H9 (cell line): ENCODE measurements around the gene RNF13. TPM values are rescaled to one million over a fixed set of nuclear protein-coding genes. Genes with fewer than 3 reads are reported as not detected.

ENCODE experiments used
- DNase-seq: peaks from one replicate; pipeline ENCODE4 v3.0.0-alpha.2; 2017
- H2AFZ ChIP-seq: one replicate; pipeline ENCODE4 v1.6.1; 2013; ENCODE audit warnings: mild to moderate bottlenecking, low read length, control low read depth, moderate library complexity
- H2AK5ac ChIP-seq: 2 replicates; pipeline ENCODE4 v1.6.1; 2013; ENCODE audit warnings: low read length, control low read depth, mixed read lengths; ENCODE audit not compliant: insufficient read length
- H2BK120ac ChIP-seq: one replicate; pipeline ENCODE4 v1.6.1; 2013; ENCODE audit warnings: low read depth, mild to moderate bottlenecking, low read length, control low read depth, inconsistent platforms; ENCODE audit not compliant: poor library complexity, severe bottlenecking
- H2BK12ac ChIP-seq: 2 replicates; pipeline ENCODE4 v1.6.1; 2013; ENCODE audit warnings: low read length, control low read depth, mixed read lengths, low read depth; ENCODE audit not compliant: insufficient read length
- H2BK15ac ChIP-seq: 2 replicates; pipeline ENCODE4 v1.6.1; 2013; ENCODE audit warnings: low read depth, low read length, control low read depth
- H2BK20ac ChIP-seq: one replicate; pipeline ENCODE4 v1.6.1; 2013; ENCODE audit warnings: low read depth, mild to moderate bottlenecking, low read length, control low read depth, inconsistent platforms; ENCODE audit not compliant: poor library complexity, severe bottlenecking
- H2BK5ac ChIP-seq: 2 replicates; pipeline ENCODE4 v1.6.1; 2013; ENCODE audit warnings: low read length, control low read depth, mixed read lengths; ENCODE audit not compliant: insufficient read length
- H3K14ac ChIP-seq: 2 replicates; pipeline ENCODE4 v1.6.1; 2013; ENCODE audit warnings: low read length, control low read depth; ENCODE audit not compliant: insufficient read depth
- H3K18ac ChIP-seq: 2 replicates; pipeline ENCODE4 v1.6.1; 2013; ENCODE audit warnings: low read depth, mild to moderate bottlenecking, mixed read lengths, low read length, control low read depth; ENCODE audit not compliant: insufficient read length
- H3K23ac ChIP-seq: 2 replicates; pipeline ENCODE4 v1.6.1; 2013; ENCODE audit warnings: low read length, control low read depth, mixed read lengths, low read depth; ENCODE audit not compliant: insufficient read length
- H3K23me2 ChIP-seq: 2 replicates; pipeline ENCODE4 v1.6.1; 2013; ENCODE audit warnings: low read depth, mild to moderate bottlenecking, mixed read lengths, low read length, control low read depth; ENCODE audit not compliant: insufficient read length, poor library complexity, severe bottlenecking
- H3K27ac ChIP-seq: 2 replicates; pipeline ENCODE4 v1.5.1; 2013; ENCODE audit warnings: low read length, control low read depth, mixed read lengths, low read depth; ENCODE audit not compliant: insufficient read length
- H3K27me3 ChIP-seq: 2 replicates; pipeline ENCODE4 v1.6.1; 2013; ENCODE audit warnings: low read length, control low read depth, inconsistent platforms; ENCODE audit not compliant: insufficient read depth
- H3K4ac ChIP-seq: 2 replicates; pipeline ENCODE4 v1.6.1; 2013; ENCODE audit warnings: low read depth, mild to moderate bottlenecking, control low read depth, inconsistent platforms, low read length, moderate library complexity
- H3K4me1 ChIP-seq: 2 replicates; pipeline ENCODE4 v1.6.1; 2013; ENCODE audit warnings: low read length, control low read depth, inconsistent platforms; ENCODE audit not compliant: insufficient read depth
- H3K4me2 ChIP-seq: 2 replicates; pipeline ENCODE4 v1.6.1; 2013; ENCODE audit warnings: low read length, control low read depth, mixed read lengths; ENCODE audit not compliant: insufficient read length, insufficient read depth
- H3K56ac ChIP-seq: 2 replicates; pipeline ENCODE4 v1.6.1; 2013; ENCODE audit warnings: low read depth, mild to moderate bottlenecking, mixed read lengths, low read length, control low read depth; ENCODE audit not compliant: insufficient read length
- H3K79me1 ChIP-seq: 2 replicates; pipeline ENCODE4 v1.6.1; 2013; ENCODE audit warnings: low read depth, mild to moderate bottlenecking, moderate library complexity, low read length, control low read depth, inconsistent platforms; ENCODE audit not compliant: insufficient read depth, poor library complexity, severe bottlenecking
- H3K79me2 ChIP-seq: 2 replicates; pipeline ENCODE4 v1.6.1; 2013; ENCODE audit warnings: low read length, control low read depth, inconsistent platforms; ENCODE audit not compliant: insufficient read depth
- H3K9ac ChIP-seq: 2 replicates; pipeline ENCODE4 v1.6.1; 2013; ENCODE audit warnings: low read length, control low read depth, mixed read lengths; ENCODE audit not compliant: insufficient read length; ENCODE audit errors: extremely low read depth
- H3K9me3 ChIP-seq: one replicate; pipeline ENCODE4 v1.6.1; 2013; ENCODE audit warnings: low read depth, low read length, inconsistent platforms; ENCODE audit not compliant: control insufficient read depth
- H3T11ph ChIP-seq: one replicate; pipeline ENCODE4 v1.6.1; 2013; ENCODE audit warnings: mild to moderate bottlenecking, low read length, control low read depth, inconsistent platforms
- H4K20me1 ChIP-seq: one replicate; pipeline ENCODE4 v1.6.1; 2013; ENCODE audit not compliant: control insufficient read depth, insufficient read length, insufficient read depth
- H4K5ac ChIP-seq: 2 replicates; pipeline ENCODE4 v1.6.1; 2013; ENCODE audit warnings: low read depth, mild to moderate bottlenecking, mixed read lengths, low read length, control low read depth; ENCODE audit not compliant: insufficient read length
- H4K8ac ChIP-seq: replicated peaks from 2 replicates; pipeline ENCODE4 v1.6.1; 2013; ENCODE audit warnings: low read length, control low read depth, mixed read lengths, low read depth; ENCODE audit not compliant: insufficient read length
- H4K91ac ChIP-seq: 2 replicates; pipeline ENCODE4 v1.6.1; 2013; ENCODE audit warnings: low read depth, mild to moderate bottlenecking, moderate library complexity, mixed read lengths, low read length, control low read depth; ENCODE audit not compliant: insufficient read length
- H3K27ac Mint-ChIP-seq, 3 experiments: 2 replicates in 2 of 3; 3 replicates in 1 of 3; pipeline ENCODE4 v1.8.0; 2020 to 2021; ENCODE audit warnings: mixed read lengths in 3 of 3, mild to moderate bottlenecking in 1 of 3, moderate library complexity in 1 of 3
- H3K27me3 Mint-ChIP-seq: 2 replicates; pipeline ENCODE4 v1.8.0; 2021; ENCODE audit warnings: low read depth, mild to moderate bottlenecking, moderate library complexity, mixed read lengths
- H3K36me3 Mint-ChIP-seq, 3 experiments: 2 replicates in 2 of 3; 3 replicates in 1 of 3; pipeline ENCODE4 v1.8.0; 2020 to 2021; ENCODE audit warnings: low read depth in 3 of 3, mixed read lengths in 3 of 3; ENCODE audit not compliant: insufficient read depth in 1 of 3
- H3K4me1 Mint-ChIP-seq, 2 experiments: 2 replicates each; pipeline ENCODE4 v1.8.0; 2020; ENCODE audit warnings: mixed read lengths in 2 of 2
- H3K4me3 Mint-ChIP-seq, 2 experiments: 2 replicates in 1 of 2; 3 replicates in 1 of 2; pipeline ENCODE4 v1.8.0; 2020 to 2021; ENCODE audit warnings: mild to moderate bottlenecking in 2 of 2, mixed read lengths in 2 of 2, moderate library complexity in 1 of 2
- H3K9me3 Mint-ChIP-seq, 2 experiments: 2 replicates in 1 of 2; 3 replicates in 1 of 2; pipeline ENCODE4 v1.8.0; 2020; ENCODE audit warnings: mild to moderate bottlenecking in 2 of 2, mixed read lengths in 2 of 2, moderate library complexity in 1 of 2
- WGBS: extraction: QIAGEN DNeasy Blood & Tissue Kit; methylation state at CpG from one replicate; pipeline ENCODE4 v1.1.7; 2013; ENCODE audit warnings: missing lambda C conversion rate, low lambda C conversion rate, mixed read lengths; ENCODE audit not compliant: insufficient read length; ENCODE audit errors: extremely low coverage; 5-methylcytosine and 5-hydroxymethylcytosine counted together
- total RNA-seq: library from RNA; stranded (reverse); gene quantifications from 2 replicates; pipeline ENCODE4 v1.2.1, GENCODE V29; 2021
- TF ChIP-seq, protein P1 (sequence below): fragments of 200-600 bp; sonication (generic); conservative IDR thresholded peaks from 3 replicates; pipeline ENCODE4 v1.8.0; 2021; ENCODE audit warnings: antibody characterized with exemption, mild to moderate bottlenecking

Gene RNF13
- total RNA-seq, 1 experiment from 2014 or later, result 23.4 TPM

DNA sequence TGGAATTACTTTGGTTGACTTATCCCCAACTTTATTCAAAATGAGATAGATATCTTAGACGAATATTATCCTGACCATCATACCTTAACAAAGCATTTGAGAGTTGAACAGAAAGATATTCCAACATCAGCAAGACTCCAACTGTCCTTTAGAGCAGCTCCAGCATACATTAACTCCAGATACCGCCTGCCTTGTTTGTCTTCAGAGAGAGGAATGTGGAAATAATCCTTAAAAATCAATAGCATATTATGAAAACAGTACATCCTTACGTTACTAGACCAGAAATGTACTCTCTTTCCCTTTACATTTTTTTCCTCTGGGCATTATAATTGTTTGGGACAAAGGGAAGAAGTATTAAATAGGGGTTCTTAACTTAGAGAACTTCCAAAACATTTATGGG lies 22.3 kb upstream of the RNF13 start:
- Histone ChIP-seq H3K4me2 (no peak overlapping the region), H2BK120ac (no peak overlapping the region), H2BK15ac (no peak overlapping the region), H3K9ac (no peak overlapping the region), H2BK20ac (no peak overlapping the region), H2AK5ac (no peak overlapping the region), H4K8ac (no peak overlapping the region), H2BK12ac (no peak overlapping the region), H3K79me1 (no peaks in the 10 kb centered on the region), H3K56ac (no peak overlapping the region), H3K4ac (no peak overlapping the region), H2AFZ (no peak overlapping the region), H2BK5ac (no peak overlapping the region), H3T11ph (no peak overlapping the region), H3K14ac (no peak overlapping the region), H3K79me2 (no peaks in the 10 kb centered on the region), H3K27me3 (no peaks in the 10 kb centered on the region), H3K4me1 (no peaks in the 10 kb centered on the region), H4K91ac (no peak overlapping the region), H3K9me3 (no peaks in the 10 kb centered on the region), H3K23ac (no peak overlapping the region), H3K27ac (no peak overlapping the region), H4K20me1 (no peaks in the 10 kb centered on the region), H4K5ac (no peak overlapping the region), H3K18ac (no peak overlapping the region), H3K23me2 (no peaks in the 10 kb centered on the region)
- TF ChIP-seq, protein P1, sequence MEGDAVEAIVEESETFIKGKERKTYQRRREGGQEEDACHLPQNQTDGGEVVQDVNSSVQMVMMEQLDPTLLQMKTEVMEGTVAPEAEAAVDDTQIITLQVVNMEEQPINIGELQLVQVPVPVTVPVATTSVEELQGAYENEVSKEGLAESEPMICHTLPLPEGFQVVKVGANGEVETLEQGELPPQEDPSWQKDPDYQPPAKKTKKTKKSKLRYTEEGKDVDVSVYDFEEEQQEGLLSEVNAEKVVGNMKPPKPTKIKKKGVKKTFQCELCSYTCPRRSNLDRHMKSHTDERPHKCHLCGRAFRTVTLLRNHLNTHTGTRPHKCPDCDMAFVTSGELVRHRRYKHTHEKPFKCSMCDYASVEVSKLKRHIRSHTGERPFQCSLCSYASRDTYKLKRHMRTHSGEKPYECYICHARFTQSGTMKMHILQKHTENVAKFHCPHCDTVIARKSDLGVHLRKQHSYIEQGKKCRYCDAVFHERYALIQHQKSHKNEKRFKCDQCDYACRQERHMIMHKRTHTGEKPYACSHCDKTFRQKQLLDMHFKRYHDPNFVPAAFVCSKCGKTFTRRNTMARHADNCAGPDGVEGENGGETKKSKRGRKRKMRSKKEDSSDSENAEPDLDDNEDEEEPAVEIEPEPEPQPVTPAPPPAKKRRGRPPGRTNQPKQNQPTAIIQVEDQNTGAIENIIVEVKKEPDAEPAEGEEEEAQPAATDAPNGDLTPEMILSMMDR, result no peak
- Mint-ChIP-seq H3K4me1 (no peaks in the 10 kb centered on the region), H3K9me3 (no peaks in the 10 kb centered on the region), H3K4me3 (no peak overlapping the region), H3K27me3 (no peaks in the 10 kb centered on the region; the same call in 1 of the 2 replicates), H3K27ac (no peak overlapping the region), H3K36me3 (no peaks in the 10 kb centered on the region)
- DNase-seq, result no peak
- WGBS, result no CpG with 5 or more reads among the region's 3 CpGs
